HFFc6 (cell line): ENCODE measurements around the gene HMCES. TPM values are rescaled to one million over a fixed set of nuclear protein-coding genes. Genes with fewer than 3 reads are reported as not detected.

Experiments used
- DNase-seq: peaks from one replicate; pipeline ENCODE4 v3.0.0-alpha.2; 2018
- H3K27ac Mint-ChIP-seq: 2 replicates; pipeline ENCODE4 v1.8.0; 2020; ENCODE audit warnings: mild to moderate bottlenecking, mixed read lengths
- H3K27me3 Mint-ChIP-seq: 2 replicates; pipeline ENCODE4 v1.8.0; 2021; ENCODE audit warnings: mild to moderate bottlenecking, moderate library complexity, mixed read lengths; ENCODE audit not compliant: insufficient read depth
- H3K36me3 Mint-ChIP-seq: 2 replicates; pipeline ENCODE4 v1.8.0; 2021; ENCODE audit warnings: low read depth, mixed read lengths
- H3K4me1 Mint-ChIP-seq: 2 replicates; pipeline ENCODE4 v1.8.0; 2020; ENCODE audit warnings: low read depth, mixed read lengths
- H3K4me3 Mint-ChIP-seq: 2 replicates; pipeline ENCODE4 v1.8.0; 2020; ENCODE audit warnings: mild to moderate bottlenecking, moderate library complexity, mixed read lengths
- H3K9me3 Mint-ChIP-seq: 2 replicates; pipeline ENCODE4 v1.8.0; 2020; ENCODE audit warnings: mild to moderate bottlenecking, mixed read lengths
- total RNA-seq, 6 experiments: library from RNA; stranded (reverse); fragmentation: NEBNext Ultra II Directional; extraction: Animal tissue kit (Norgen Biotek cat#: 25700); gene quantifications; 2 replicates in 1 of 6; 3 replicates in 5 of 6; pipeline ENCODE4 v1.2.3, GENCODE V29; 2021
- TF ChIP-seq, protein P1 (sequence below): fragments of 200-600 bp; sonication (generic); IDR thresholded peaks from 2 replicates; pipeline ENCODE4 v1.5.0; 2021; ENCODE audit warnings: antibody characterized with exemption, mild to moderate bottlenecking

Gene HMCES
- total RNA-seq, 6 experiments from 2014 or later, result 28.3 to 33.9 (median 31.4) TPM

DNA sequence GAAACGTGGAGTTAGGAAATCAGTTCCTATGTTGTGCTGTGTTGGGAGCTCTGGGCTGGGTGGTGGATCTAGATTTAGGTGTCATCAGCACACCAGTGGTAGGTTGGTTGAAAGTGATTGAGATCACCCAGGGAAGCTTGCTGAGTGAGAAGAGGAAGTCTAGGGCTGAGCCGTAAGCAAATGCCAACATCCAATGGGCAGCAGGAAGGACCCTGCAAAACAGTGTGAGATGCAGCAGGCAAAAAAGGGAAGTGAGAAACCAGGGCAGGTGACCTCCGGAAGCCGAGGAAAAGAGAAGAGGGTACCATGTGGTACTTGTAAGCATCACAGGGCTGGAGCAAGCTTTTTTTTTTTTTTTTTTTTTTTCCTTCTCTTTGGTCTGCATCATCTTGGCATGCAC, 45.1 kb upstream of the HMCES start:
- Mint-ChIP-seq H3K27me3 (no peaks in the 10 kb centered on the region), H3K27ac (no peak overlapping the region), H3K9me3 (no peaks in the 10 kb centered on the region), H3K4me3 (no peak overlapping the region), H3K4me1 (peaks cover 38% of the 10 kb centered on the region), H3K36me3 (no peaks in the 10 kb centered on the region)
- TF ChIP-seq, protein P1, sequence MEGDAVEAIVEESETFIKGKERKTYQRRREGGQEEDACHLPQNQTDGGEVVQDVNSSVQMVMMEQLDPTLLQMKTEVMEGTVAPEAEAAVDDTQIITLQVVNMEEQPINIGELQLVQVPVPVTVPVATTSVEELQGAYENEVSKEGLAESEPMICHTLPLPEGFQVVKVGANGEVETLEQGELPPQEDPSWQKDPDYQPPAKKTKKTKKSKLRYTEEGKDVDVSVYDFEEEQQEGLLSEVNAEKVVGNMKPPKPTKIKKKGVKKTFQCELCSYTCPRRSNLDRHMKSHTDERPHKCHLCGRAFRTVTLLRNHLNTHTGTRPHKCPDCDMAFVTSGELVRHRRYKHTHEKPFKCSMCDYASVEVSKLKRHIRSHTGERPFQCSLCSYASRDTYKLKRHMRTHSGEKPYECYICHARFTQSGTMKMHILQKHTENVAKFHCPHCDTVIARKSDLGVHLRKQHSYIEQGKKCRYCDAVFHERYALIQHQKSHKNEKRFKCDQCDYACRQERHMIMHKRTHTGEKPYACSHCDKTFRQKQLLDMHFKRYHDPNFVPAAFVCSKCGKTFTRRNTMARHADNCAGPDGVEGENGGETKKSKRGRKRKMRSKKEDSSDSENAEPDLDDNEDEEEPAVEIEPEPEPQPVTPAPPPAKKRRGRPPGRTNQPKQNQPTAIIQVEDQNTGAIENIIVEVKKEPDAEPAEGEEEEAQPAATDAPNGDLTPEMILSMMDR, result no peak
- no peak for DNase-seq

DNA sequence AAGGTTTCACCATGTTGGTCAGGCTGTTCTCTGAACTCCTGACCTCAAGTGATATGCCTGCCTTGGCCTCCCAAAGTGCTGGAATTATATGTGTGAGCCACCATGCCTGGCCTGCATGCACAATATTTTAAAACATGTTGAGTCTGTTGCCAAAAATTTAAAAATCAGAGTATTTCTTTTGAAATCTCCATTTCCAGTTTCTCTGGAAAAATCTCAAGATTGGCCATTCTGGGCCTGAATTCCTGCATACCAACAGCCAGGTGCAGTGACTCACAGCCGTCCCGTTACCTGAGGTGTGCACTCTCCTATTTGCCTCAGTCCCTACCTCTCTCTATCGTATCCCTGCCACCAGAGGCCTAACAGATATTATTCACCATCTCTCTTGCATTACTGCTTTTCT, 44.2 kb upstream of the HMCES start:
- Mint-ChIP-seq H3K27me3 (no peaks in the 10 kb centered on the region; the same call in 1 of the 2 replicates), H3K27ac (no peak overlapping the region), H3K4me3 (no peak overlapping the region), H3K9me3 (no peaks in the 10 kb centered on the region), H3K4me1 (peaks cover 38% of the 10 kb centered on the region), H3K36me3 (no peaks in the 10 kb centered on the region)
- DNase-seq, result no peak
- TF ChIP-seq, protein P1, result no peak

DNA sequence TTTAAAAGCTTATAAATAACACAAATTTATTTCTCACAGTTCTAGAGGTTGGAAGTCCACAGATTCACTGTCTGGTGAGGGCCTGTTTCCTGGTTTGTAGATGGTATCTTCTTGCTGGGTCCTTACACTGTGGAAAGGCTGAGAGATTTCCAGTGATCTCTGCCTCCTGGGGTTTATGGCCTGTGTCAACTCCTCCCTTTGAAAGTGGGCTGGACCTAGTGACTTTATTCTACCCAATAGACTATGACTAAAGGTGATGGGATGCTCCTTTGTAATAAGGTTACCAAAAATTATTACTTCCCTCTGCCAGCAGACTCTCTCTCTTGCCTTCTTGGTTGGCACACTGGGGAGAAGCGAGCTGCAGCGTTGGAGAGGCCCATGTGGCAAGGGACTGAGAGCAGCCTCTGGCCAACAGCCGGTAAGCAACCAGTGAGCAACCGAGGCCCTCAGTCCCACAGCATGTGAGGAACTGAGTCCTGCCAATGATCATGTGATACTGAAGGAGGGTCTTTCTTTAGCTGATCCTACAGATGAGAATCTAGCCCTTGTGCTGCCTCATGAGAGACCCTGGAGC, 43.2 kb upstream of the HMCES start:
- Mint-ChIP-seq H3K36me3 (no peaks in the 10 kb centered on the region), H3K27ac (no peak overlapping the region), H3K4me3 (no peak overlapping the region), H3K27me3 (peaks cover under 1% of the 10 kb centered on the region; the same call in 1 of the 2 replicates), H3K4me1 (peaks cover 38% of the 10 kb centered on the region), H3K9me3 (no peaks in the 10 kb centered on the region)
- TF ChIP-seq, protein P1, result no peak
- DNase-seq, result no peak

DNA sequence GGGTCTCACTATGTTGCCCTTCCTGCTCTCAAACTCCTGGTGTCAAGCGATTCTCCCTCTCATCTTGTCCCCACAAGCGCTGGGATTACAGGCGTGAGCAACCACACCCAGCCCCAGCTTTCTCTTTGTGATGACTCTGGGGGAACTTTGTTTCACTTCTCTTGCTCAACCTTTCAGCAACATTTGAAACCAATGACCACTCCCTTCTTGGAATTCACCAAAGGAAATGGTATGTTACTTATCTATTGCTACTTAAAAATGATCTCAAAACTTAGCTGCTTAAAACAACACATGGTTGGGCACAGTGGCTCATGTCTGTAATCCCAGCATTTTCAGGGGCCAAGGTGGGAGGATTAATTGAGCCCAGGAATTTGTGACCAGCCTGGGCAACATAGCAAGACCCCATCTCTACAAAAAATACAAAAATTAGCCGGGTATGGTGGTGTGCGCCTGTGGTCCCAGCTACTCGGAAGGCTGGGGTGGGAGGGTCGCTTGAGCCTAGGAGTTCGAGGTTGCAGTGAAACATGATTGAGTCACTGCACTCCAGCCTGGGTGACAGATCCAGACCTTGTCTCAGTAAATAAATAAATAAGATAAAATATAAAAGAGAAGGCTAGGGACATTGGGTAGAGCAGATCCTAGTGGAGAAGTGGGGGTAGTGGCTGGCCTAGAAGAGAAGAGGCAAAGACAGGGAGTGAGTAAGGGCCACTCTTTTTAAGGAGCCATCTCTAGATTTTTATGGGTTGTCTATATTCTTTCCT, 39.5 kb upstream of the HMCES start:
- Mint-ChIP-seq H3K27ac (no peak overlapping the region), H3K27me3 (peaks cover 2% of the 10 kb centered on the region; the same call in 1 of the 2 replicates), H3K36me3 (no peaks in the 10 kb centered on the region; the same call in 1 of the 2 replicates), H3K4me1 (peaks cover 23% of the 10 kb centered on the region), H3K4me3 (no peak overlapping the region), H3K9me3 (no peaks in the 10 kb centered on the region)
- DNase-seq, result no peak
- TF ChIP-seq, protein P1, result peak; percentile 33; the same call in 1 of the 2 replicates

DNA sequence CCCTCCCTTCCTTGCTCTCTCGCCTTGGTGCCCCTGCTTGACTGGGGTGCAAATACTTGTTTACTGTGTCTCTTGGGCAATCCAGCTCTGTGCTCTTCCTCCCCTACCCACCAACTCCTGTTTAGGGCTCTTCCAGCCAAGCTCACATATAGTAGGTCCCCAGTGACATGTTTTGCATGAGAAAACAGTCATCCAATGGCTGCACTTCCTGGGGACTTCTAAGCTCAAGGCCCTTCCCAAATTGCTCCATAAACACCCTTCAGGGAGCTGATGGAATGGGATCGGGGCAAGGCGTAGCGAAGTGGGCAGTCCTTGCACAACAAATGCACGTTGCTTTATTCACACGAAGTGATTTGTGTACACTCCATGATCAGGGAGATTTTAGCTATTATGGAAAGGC, 38.7 kb upstream of the HMCES start:
- TF ChIP-seq, protein P1, result no peak

More for the DNA sequence above, 38.7 kb upstream of the HMCES start:
- Mint-ChIP-seq H3K4me1 (peaks cover 24% of the 10 kb centered on the region), H3K27ac (no peak overlapping the region; the same call in 1 of the 2 replicates), H3K36me3 (no peaks in the 10 kb centered on the region; the same call in 1 of the 2 replicates), H3K27me3 (peaks cover 2% of the 10 kb centered on the region; the same call in 1 of the 2 replicates), H3K4me3 (no peak overlapping the region), H3K9me3 (no peaks in the 10 kb centered on the region)
- no peak for DNase-seq
